Endothelial cell of umbilical vein (primary cell): ENCODE results near the gene PDYN. TPM values are rescaled to one million over a fixed set of nuclear protein-coding genes. Genes with fewer than 3 reads are reported as not detected.

Experiments used
- BruUV-seq: library from RNA; stranded (reverse); fragments of 400-500 nt; replicated peaks from 2 replicates; lab custom pipeline; 2021; lab: Mats Ljungman, UMichigan
- CTCF ChIA-PET: fragments of 300-600, 350-600 bp; sonication (Branson Sonifier 250); formaldehyde crosslinking; loops from one replicate; lab custom pipeline; 2021; ENCODE audit warnings: antibody characterized with exemption, inconsistent platforms; lab: Charles Lee
- POLR2A ChIA-PET: fragments of 300-600, 350-600 bp; sonication (Branson Sonifier 250); formaldehyde crosslinking; loops from one replicate; lab custom pipeline; 2021; ENCODE audit warnings: antibody characterized with exemption, inconsistent platforms; lab: Charles Lee
- DNase-seq: peaks from one replicate; pipeline ENCODE4 v3.0.0-alpha.2; 2011; ENCODE audit warnings: low read depth, low spot score
- FAIRE-seq: peaks from 2 replicates; lab custom pipeline; 2011; peaks lifted over from hg19 to GRCh38; lab: Jason Lieb, UNC
- H2AFZ ChIP-seq: 2 replicates; pipeline ENCODE4 v1.6.0; 2012; ENCODE audit warnings: low read depth, low read length, control low read depth, inconsistent platforms
- H3K27ac ChIP-seq: 2 replicates; pipeline ENCODE4 v1.5.1; 2011; ENCODE audit warnings: low read depth, mild to moderate bottlenecking, control low read depth, low read length, moderate library complexity; ENCODE audit not compliant: insufficient read depth
- H3K27me3 ChIP-seq, 2 experiments: 2 replicates each; pipeline versions ENCODE4 v1.6.0 to v1.6.1; 2011; ENCODE audit warnings: low read length in 2 of 2, mixed read lengths in 1 of 2; ENCODE audit not compliant: control insufficient read depth in 2 of 2, insufficient read depth in 2 of 2
- H3K36me3 ChIP-seq, 2 experiments: 2 replicates in 1 of 2; 3 replicates in 1 of 2; pipeline ENCODE4 v1.5.1; 2011; ENCODE audit warnings: low read length in 2 of 2, mild to moderate bottlenecking in 1 of 2, moderate library complexity in 1 of 2; ENCODE audit not compliant: control insufficient read depth in 2 of 2, insufficient read depth in 2 of 2; ENCODE audit errors: extremely low read depth in 1 of 2
- H3K4me1 ChIP-seq: 3 replicates; pipeline ENCODE4 v1.5.1; 2011; ENCODE audit warnings: mild to moderate bottlenecking, low read length; ENCODE audit not compliant: control insufficient read depth, insufficient read depth; ENCODE audit errors: extremely low read depth
- H3K4me2 ChIP-seq: 2 replicates; pipeline ENCODE4 v1.6.1; 2011; ENCODE audit warnings: low read length, control low read depth, mixed read lengths; ENCODE audit not compliant: insufficient read depth
- H3K4me3 ChIP-seq, 3 experiments: fragments of 200-600 bp in 1 of 3; sonication (generic), shearing (Covaris generic) in 1 of 3; replicated peaks in 1 of 3; 2 replicates each; pipeline ENCODE4 v1.5.1; 2011 to 2016; ENCODE audit warnings: control low read depth in 3 of 3, low read length in 3 of 3, mild to moderate bottlenecking in 2 of 3, inconsistent platforms in 1 of 3, low read depth in 1 of 3, moderate library complexity in 1 of 3; ENCODE audit not compliant: insufficient read depth in 1 of 3
- H3K79me2 ChIP-seq: 2 replicates; pipeline ENCODE4 v1.6.0; 2012; ENCODE audit warnings: low read length, inconsistent platforms; ENCODE audit not compliant: control insufficient read depth, insufficient read depth
- H3K9ac ChIP-seq: replicated peaks from 2 replicates; pipeline ENCODE3; 2011; ENCODE audit warnings: low read length, control low read depth; ENCODE audit not compliant: insufficient read depth; ENCODE audit errors: extremely low read depth
- H3K9me1 ChIP-seq: replicated peaks from 3 replicates; pipeline ENCODE4 v1.6.0; 2011; ENCODE audit warnings: mild to moderate bottlenecking, low read length; ENCODE audit not compliant: control insufficient read depth, insufficient read depth; ENCODE audit errors: extremely low read depth
- H3K9me3 ChIP-seq: replicated peaks from 2 replicates; pipeline ENCODE4 v1.5.1; 2012; ENCODE audit warnings: low read length, inconsistent platforms; ENCODE audit not compliant: control insufficient read depth, insufficient read depth
- H4K20me1 ChIP-seq: replicated peaks from 2 replicates; pipeline ENCODE3; 2011; ENCODE audit warnings: mild to moderate bottlenecking, low read length; ENCODE audit not compliant: control insufficient read depth, insufficient read depth; ENCODE audit errors: extremely low read depth
- CTCF ChIP-seq, 2 donors: IDR thresholded peaks; 1 replicate in 1 of 2; 2 replicates in 1 of 2; pipeline ENCODE4 v1.5.1; 2011; ENCODE audit warnings: low read length in 2 of 2, mild to moderate bottlenecking in 2 of 2, moderate library complexity in 2 of 2, control low read depth in 1 of 2, inconsistent platforms in 1 of 2, low read depth in 1 of 2; ENCODE audit not compliant: insufficient read depth in 1 of 2; ENCODE audit errors: extremely low read depth in 1 of 2
- EZH2 ChIP-seq: IDR thresholded peaks from 2 replicates; pipeline ENCODE4 v1.6.1; 2012; ENCODE audit warnings: borderline replicate concordance, low read depth, mild to moderate bottlenecking, moderate library complexity, low read length, inconsistent platforms; ENCODE audit not compliant: severe bottlenecking
- FOS ChIP-seq: IDR thresholded peaks from 2 replicates; pipeline ENCODE4 v1.6.1; 2011; ENCODE audit warnings: mild to moderate bottlenecking, low read length, moderate library complexity, borderline replicate concordance; ENCODE audit not compliant: insufficient read depth
- GATA2 ChIP-seq: IDR thresholded peaks from 2 replicates; pipeline ENCODE4 v1.7.0; 2011; ENCODE audit warnings: low read depth, mild to moderate bottlenecking, moderate library complexity, mixed read lengths, low read length; ENCODE audit not compliant: insufficient read length, insufficient read depth
- JUN ChIP-seq: IDR thresholded peaks from 2 replicates; pipeline ENCODE4 v1.6.1; 2011; ENCODE audit warnings: borderline replicate concordance, low read depth; ENCODE audit not compliant: insufficient read length, insufficient read depth
- MYC ChIP-seq: IDR thresholded peaks from one replicate; pipeline ENCODE4 v1.6.1; 2011; ENCODE audit warnings: mild to moderate bottlenecking, low read depth, low read length
- POLR2A ChIP-seq: IDR thresholded peaks from 2 replicates; pipeline ENCODE4 v1.6.1; 2012; ENCODE audit warnings: low read depth, mild to moderate bottlenecking, control low read depth, low read length
- POLR2AphosphoS5 ChIP-seq: IDR thresholded peaks from 2 replicates; pipeline ENCODE4 v1.6.1; 2012; ENCODE audit warnings: low read depth, mild to moderate bottlenecking, control low read depth, low read length, moderate library complexity; ENCODE audit not compliant: insufficient read depth
- dilution Hi-C: fragments of 300-500 bp; cut with MboI; formaldehyde crosslinking; loops from one replicate; pipeline ENCODE4 v1.15.0; 2019; ENCODE audit warnings: low sequenced_read_pairs; ENCODE audit not compliant: extremely low pct_ligation_motif_present
- intact Hi-C: fragments of 100-400 bp; cut with micrococcal nuclease; formaldehyde crosslinking; loops from one replicate; pipeline ENCODE4 v1.10.0; 2022
- polyA plus RNA-seq, 4 experiments: library from polyadenylated mRNA; depleted of rRNA in 3 of 4; stranded (reverse) in 3 of 4; unstranded in 1 of 4; fragments of >200 nt; gene quantifications; 2 replicates each; pipeline versions ENCODE4 v1.2.1 to v1.2.3, GENCODE V29; 2011 to 2012; ENCODE audit warnings: missing spikeins in 1 of 4
- total RNA-seq: library from RNA; stranded (reverse); gene quantifications from 2 replicates; pipeline ENCODE4 v1.2.3, GENCODE V29; 2021
- TF ChIP-seq, protein P1 (sequence below): IDR thresholded peaks from 2 replicates; pipeline ENCODE4 v1.6.1; 2011; ENCODE audit not compliant: insufficient read depth, insufficient read length

Gene PDYN
- total and polyA plus RNA-seq, 2 donors (not counting 3 experiments of a cell fraction or from before 2014, with no cell fraction given), result not detected

- H3K79me2 ChIP-seq, result no peaks in the 10 kb centered on the region
- H4K20me1 ChIP-seq, result no peaks in the 10 kb centered on the region
- ChIA-PET POLR2A (no interaction called here), CTCF (no interaction called here)
- peaks cover 14 to 26% of the 10 kb centered on the region in 2 experiments for H3K27me3 ChIP-seq
- FAIRE-seq, result no peak
- H3K9me1 ChIP-seq, result no peaks in the 10 kb centered on the region
- H3K4me1 ChIP-seq, result no peaks in the 10 kb centered on the region
- H3K4me2 ChIP-seq, result no peak overlapping the region
- dilution Hi-C loops, result no loop called here
- intact Hi-C loops, result no loop called here
- no TSS peak for BruUV-seq
- H3K36me3 ChIP-seq, result no peaks in the 10 kb centered on the region
- H3K27ac ChIP-seq, result no peak overlapping the region
- H3K9ac ChIP-seq, result no peak overlapping the region
- no peak overlapping the region for H3K4me3 ChIP-seq
- H2AFZ ChIP-seq, result no peak overlapping the region
- no peaks in the 10 kb centered on the region for H3K9me3 ChIP-seq
- TF ChIP-seq JUN (no peak), EZH2 (no peak), CTCF (IDR thresholded peaks at IDR 0.05; ENCODE audit: extremely low read depth in 1 of 2, insufficient read depth in 1 of 2, low read depth in 1 of 2, low read length in 2 of 2) (no peak), FOS (no peak), POLR2A (no peak), POLR2AphosphoS5 (no peak), GATA2 (no peak), MYC (no peak)
- TF ChIP-seq, protein P1, sequence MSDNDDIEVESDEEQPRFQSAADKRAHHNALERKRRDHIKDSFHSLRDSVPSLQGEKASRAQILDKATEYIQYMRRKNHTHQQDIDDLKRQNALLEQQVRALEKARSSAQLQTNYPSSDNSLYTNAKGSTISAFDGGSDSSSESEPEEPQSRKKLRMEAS, result no peak
- DNase-seq, result no peak
Measured at GRCh38 chr20:1945660-1946059, 48.2 kb downstream of the PDYN start.
